HG02973 (cell line): ENCODE measurements around the gene PDHX.

Experiments used
- ATAC-seq: cut with Tn5 transposase; IDR thresholded peaks from one replicate; pipeline ENCODE4 v1.9.1; 2021; ENCODE audit warnings: moderate library complexity; ENCODE audit not compliant: unreplicated experiment

Gene PDHX

DNA sequence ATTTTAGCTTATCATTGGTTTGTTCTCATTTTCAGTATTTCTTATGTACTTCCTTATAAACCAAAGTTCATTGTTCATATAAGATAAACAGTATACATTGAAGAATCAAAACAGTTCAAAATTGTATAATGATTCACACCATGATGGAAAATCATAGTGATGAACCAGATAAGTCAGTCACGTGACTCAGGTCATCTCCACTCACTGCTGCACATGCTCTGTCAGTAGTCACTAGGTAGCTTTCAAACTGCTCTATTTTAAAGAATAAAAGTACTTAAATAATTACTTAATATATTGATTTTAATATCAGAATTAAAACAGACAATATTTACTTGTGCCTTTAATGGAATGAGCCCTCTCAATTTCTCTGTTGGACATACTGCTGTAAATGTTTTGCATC lies 37.5 kb downstream of the PDHX start:
- ATAC-seq: no peak

DNA sequence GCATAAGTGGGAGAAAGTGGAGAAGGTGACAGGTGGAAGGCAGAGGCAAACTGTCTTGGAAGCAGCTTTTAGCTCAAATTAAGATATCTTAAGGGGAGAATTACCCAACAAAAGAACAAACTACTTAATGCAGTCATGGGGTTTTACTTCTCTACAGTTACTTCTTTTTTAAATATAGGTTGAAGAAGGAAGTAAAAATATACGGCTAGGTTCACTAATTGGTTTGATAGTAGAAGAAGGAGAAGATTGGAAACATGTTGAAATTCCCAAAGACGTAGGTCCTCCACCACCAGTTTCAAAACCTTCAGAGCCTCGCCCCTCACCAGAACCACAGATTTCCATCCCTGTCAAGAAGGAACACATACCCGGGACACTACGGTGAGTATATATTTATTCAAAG lies 40.8 kb downstream of the PDHX start:
- ATAC-seq: no peak

DNA sequence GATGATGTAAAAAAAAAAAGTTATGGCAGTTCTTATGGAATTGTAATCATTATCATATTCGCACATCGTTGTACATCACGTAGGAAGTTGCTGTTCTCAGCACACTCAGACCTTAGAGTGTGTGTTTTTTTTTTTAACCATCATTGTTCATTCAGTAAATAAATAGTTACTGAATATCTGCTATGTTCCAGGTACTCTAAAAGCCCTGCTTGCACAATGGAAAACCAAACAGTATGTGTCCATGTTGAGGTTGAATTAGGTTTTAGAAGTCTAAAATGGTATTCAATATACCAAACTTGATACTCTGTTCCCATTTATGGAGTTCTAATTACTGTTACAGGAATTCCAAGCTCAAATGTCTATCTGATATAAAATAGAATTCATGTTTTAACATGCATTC lies 41.2 kb downstream of the PDHX start:
- ATAC-seq: no peak

DNA sequence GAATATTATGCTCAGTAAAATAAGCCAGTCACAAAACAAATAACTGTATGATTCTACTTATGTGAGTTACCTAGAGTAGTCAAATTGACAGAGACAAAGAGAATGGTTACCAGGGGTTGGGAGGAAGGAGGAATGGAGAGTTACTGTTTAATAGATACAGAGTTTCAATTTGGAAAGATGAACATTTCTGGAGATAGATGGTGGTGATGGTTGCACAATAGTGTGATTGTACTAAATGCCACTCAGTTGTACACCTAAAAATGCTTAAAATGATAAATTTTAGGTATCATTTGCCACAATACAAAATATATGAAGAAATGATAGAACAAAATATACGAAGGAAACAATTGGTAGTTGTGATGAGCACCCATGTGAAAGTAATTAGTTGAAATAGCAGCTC lies 43.4 kb downstream of the PDHX start:
- no peak for ATAC-seq

DNA sequence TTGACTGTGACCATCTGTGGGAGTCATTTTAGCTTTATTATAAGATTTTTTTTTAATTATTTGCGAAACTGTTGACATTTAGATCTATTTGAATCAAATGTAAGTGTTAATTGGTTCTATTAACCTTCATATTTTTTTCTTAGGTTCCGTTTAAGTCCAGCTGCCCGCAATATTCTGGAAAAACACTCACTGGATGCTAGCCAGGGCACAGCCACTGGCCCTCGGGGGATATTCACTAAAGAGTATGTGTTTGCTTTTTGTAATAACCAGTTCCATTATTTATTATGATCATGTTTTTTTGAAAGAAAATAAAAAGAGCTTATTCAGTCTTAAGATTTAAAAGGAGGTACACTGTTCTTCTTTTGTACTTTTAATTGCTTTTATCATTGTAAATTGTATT lies 43.9 kb downstream of the PDHX start:
- ATAC-seq: no peak

DNA sequence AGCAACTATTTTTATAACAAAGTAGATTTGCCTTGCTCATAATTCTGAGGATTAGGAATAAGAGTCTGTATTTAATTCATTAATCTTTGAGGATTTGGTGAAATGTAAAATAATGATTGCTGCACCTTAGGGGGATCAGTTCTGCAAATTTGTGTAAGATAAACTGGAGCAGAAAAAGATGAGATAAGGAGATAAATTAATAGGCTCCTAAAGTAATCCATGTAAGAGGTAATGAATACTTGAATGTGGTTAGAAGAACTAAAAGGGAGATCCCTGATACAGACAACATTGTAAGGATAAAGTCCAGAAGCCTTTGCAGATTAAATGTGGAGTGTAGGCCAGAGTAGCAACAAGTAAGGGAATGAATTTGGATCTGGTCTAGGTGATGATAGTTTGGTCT lies 45.6 kb downstream of the PDHX start:
- ATAC-seq: no peak

DNA sequence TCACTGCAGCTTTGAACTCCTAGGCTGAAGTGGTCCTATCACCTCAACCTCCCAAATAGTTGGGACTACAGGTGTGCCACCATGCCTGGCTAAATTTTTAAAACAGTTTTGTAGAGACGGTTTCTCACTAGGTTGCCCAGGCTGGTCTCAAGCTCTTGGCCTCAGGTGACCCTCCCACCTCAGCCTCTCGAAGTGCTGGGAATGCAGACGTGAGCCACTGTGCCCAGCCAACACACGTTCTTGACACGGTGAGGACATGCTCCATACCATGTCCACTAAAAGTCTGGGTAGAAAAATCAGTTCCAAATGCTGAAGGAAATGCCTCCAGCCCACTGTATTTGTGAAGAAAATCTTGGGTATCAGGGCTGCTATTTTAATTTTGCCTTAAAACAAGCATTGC lies 46.9 kb downstream of the PDHX start:
- no peak for ATAC-seq

DNA sequence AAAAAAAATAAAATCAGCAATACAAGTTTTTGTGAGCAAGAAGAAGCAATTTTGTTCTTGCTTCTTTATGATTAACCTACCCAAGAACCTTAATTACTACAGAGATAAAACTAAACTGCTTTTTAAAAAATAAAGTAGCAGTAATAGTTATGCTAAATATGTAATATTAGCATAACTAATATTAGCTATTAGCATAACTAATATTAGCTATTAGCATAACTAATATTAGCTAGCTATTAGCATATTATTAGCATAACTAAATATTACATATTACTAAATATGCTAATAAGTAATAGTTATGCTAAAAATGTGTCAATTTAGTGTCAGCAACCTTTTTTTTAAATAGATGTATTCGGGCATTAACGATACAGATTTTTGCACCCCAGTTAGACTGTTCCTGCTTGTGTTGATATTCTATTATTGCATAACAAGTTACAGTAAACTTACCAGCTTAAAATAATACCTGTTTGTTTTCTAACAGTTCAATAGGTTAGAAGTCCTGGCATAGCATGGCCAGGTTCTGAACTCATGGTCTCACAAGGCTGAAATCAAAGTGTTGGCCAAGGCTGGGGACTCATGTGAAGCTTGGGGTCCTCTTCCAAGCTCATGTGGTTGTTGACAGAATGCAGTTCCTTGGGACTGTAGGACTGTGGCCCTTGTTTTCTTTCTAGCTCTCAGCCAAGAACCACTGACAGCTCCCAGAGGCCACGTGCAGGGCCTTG lies 48.4 kb downstream of the PDHX start:
- no peak for ATAC-seq

DNA sequence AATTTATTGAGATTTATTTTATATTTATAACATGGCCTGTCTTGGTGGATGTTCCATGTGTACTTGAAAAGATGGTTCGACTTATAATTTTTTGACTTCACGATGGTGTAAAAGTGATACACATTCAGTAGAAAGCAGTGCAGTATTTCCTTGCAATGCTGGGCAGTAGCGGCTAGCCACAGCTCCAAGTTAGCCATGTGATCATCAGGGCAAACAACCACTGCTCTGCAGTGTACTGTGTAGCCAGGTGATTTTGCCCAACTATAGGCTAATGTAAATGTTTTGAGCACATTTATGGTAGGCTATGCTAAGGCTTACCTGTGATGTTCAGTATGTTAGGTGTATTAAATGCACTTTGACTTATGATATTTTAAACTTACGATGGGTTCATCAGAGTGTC lies 52.4 kb downstream of the PDHX start:
- no peak for ATAC-seq

DNA sequence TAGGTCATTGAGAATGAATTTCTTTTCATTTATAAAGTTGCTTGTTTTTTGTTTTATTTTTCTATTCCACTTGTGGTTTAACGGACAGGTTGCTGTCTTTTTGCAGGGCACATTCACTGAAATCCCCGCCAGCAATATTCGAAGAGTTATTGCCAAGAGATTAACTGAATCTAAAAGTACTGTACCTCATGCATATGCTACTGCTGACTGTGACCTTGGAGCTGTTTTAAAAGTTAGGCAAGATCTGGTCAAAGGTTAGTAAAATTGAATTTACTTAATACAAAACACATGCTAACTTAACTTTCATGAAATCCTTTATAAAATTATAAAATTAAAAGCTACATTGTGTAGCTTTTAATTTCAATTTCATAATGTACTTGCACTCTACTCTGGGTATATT lies 53.6 kb downstream of the PDHX start:
- ATAC-seq: no peak

DNA sequence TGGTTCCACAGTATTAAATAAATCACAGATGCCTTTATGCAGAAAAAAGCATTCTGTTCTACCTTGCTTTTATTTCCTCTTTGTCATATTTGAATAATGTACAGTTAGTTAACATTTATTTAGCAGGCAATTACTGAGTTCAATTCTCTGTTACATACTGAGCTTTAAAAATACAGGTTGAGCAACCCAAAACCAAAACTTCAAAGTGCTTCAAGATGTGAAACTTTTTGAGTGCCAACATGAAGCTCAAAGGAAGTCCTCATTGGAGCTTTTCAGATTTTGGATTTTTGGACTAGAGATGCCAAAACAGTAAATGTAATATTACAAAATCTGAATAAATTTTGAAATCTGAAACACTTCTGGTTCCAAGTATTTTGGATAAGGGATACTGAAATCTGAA lies 54.1 kb downstream of the PDHX start:
- no peak for ATAC-seq

DNA sequence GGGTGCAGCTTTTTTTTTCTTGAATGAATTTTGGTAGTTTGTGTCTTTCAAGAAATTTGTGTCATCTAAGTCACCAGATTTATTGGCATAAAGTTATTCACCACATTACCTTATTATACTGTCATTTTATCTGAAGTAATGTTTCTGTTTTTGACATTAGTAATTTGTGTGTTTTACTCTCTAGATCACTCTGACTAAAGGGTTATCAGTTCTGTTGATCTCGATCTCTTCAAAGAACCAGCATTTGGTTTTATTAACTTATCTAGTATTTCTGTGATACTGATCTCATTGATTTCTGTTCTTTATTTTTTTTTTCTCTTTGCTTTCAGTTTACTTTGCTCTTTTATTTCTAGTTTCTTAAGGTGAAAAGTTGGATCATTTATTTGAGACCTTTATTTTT lies 55.5 kb downstream of the PDHX start:
- ATAC-seq: no peak

DNA sequence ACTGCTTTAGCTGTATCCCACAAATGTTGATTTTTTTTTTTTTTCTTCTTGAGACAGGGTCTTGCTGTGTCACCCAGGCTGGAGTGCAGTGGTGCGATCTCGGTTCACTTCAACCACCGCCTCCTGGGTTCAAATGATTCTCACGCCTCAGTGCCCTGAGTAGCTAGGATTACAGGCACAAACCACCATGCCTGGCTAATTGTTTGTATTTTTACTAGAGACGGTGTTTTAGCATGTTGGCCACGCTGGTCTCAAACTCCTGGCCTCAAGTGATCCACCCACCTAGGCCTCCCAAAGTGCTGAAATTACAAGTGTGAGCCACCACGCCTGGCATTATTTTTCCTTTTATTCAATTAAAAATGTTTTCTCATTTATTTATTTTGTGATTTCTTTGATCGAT lies 55.9 kb downstream of the PDHX start:
- no peak for ATAC-seq

DNA sequence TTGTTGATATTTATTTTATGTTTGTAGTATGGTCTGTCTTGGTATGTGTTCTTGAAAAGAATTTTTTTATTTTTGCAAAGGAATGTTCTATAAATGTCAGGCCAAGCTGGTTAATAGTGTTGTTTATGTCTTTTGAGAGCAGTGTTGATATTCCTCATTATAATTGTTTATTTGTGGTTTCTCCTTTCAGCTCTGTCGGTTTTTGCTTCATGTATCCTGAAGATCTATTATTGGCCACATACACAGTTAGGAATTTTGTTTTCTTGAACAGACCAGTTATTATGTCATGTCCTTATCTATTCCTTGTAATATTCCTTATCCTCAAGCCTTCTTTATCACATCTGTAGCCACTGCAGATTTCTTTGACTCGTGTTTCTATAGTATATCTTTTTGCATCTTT lies 56.5 kb downstream of the PDHX start:
- no peak for ATAC-seq

DNA sequence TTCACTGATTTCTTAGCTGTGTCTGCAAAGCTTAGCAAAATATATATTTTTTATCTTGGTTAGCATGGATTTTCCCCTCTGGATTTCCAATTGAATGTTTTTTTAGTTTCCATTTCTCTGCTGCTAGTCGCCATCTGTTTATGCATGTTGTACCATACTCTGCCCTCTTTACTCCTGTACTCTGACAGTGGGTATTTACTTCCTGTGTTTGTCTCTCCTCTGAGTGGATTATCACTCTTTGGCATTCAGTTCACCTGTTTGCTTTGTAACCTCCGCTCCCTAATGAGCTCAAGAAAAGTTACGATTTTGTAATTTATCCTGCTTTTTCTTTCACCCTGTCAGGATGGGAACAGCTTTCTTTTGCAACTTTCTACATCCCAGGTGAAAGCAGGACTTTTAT lies 59.1 kb downstream of the PDHX start:
- no peak for ATAC-seq

DNA sequence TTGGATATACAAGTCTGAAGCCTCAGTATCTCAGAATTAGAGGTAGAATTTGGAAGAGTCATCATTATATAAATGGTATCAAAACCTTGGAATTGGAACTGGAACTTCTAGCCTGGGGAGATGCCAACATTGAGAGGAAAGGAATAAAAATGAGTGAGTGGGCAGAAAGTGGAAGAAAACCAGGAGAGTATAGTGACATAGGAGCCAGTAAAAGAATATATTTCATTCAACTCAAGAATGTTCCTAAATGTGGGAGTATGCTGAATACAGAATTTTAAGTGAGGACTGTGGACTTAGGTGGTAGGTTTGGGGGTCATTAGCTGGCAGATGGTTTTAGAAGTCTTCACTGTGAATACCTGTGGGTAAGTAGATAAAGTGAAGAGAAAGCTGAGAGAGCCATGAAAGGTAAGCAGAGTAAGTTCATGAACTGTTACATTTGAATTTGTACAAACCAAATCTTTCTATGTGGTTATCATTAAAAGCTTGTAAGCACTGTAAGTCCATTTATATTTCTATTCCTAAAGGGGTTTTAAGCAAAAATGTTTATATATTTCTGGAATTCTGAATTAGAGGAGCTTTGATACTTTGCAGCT lies 60.2 kb downstream of the PDHX start:
- no peak for ATAC-seq

DNA sequence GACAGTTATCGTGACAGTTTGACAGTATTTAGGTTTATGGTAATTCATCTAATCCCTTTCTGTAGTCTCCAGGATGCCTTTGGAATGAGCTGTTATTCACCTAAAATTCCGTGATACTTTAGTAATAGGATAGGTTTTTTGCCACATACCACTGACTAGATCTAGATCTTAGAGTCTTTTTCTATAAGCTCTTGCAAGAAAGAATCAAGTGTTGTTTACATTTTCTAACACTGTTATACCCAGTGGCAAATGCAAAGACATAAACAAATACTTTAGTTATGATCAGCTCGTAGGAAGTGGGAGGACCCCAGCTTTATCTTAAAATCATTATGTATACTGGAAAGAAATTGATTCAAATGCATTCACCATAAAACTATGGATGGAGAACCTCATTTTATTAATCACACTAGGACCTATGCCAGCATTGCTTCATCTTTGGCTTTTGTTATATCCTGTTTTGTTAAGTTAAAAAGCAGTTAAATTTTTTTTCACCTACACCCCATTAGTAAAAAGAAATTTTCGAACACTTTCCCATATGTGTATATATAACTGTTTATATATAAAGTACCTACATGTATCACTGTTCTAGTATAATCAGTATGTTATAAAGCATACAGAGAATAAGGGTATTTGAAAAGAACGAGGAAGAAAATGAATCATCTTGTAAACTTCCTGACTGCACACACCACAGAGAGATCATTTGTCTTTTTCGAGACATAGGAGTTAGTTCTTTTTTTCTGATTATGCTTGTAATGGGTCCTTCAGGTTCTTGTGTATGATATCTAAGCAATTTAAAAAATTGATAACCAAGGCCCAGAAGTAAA lies 60.9 kb downstream of the PDHX start:
- no peak for ATAC-seq

DNA sequence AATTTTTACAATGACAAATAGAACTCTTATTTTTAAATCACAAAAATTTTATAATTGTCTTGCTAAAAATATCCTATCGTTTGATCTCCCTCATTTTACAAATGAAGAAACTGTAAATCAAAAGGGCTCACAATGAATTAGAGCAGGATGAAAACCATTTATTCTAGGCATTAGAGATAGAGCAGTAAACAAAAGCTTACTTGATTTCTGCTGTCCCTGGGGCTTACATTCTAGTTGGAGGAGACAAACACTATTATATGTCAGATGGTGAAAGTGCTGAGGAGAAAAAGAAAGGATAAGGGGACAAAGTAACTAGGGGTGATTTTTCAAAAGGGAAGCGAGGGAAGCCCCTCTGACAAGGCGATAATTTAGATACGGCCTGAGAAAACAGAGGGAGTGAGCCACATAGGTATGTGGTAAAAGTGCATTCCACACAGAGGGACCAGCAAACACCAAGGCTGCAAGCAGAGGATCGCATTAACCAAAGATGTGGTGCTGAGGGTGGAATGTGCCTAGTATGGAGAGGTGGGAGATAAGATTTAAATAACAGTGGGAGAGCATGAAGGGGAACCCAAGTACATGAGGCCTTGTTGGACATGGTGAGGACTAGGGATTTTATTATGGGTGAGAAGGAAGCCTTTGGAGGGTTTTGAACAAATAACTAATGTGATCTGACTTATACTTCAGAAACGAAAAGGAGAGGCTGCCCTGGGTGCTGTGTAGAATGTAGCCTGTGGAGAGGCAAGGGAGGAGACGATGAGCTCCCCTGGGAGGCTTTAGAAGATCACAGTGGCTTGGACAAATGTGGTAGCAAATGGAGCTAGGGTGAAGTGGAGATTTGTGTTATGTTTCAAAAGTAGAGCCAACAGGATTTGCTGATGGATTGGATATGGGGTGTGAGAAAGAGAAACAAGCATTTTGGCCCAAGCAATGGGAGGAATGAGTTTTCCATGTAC lies 62.1 kb downstream of the PDHX start:
- ATAC-seq: no peak

DNA sequence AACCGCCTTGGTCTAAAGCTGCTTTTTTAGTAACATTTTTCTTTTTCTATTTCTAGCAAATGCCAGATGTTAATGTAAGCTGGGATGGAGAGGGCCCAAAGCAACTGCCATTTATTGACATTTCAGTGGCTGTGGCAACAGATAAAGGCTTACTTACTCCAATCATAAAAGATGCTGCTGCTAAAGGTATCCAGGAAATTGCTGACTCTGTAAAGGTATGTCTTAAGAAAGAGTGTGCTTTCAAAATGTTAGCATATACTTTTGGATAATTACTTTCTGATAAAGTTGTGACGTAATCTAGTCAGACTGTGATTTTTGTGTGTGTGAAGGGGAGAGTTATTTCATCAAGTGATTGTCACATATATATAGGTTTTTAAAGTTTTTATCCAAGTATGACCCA lies 68.1 kb downstream of the PDHX start:
- no peak for ATAC-seq

DNA sequence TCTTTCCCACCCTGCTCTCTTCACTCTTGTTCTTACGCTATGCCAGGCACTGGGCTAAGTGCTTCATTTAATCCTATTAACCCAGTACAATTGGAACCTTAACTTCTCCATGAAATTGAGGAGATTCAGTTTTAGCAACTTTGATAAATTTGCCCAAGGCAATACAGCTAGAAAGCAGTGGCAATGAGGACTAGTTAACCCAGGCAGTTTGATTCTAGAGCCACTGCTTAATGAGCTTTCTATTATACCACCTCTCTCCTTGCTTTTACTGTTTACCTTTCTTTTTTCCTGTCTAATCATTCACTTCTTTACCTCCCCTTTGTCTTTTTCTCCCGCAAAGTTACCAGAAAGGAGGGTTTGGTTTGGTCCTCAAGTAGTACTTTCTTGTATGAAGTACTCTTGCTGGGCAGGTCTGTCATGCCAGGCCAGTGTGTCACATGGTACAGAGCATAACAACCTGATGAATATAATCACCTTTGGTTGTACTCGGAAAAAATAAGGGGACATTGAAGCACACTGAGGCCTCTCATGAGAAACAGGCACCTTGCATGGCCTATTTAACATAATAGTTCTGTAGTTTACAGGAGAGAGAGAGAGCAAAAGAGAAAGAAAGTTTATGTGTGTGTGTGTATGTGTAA lies 70.6 kb downstream of the PDHX start:
- no peak for ATAC-seq

DNA sequence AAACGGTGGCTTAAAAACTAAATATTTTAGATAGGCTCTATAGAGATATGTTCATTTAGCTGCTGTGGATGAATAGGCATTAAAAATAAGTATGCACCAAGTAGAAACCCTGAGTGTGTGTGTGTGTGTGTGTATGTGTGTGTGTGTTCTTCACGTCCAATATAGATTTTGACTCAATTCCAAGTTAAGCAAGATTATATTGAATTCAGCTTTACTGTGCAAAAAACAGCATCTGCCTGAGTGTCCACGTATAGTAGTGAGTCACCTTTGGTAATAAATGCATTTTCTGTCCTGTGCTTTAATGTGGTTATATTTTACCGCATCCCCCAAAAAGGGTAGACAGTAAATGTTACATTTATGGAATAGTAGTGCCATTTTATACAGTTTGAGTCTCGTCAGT lies 71.2 kb downstream of the PDHX start:
- ATAC-seq: no peak
